AG04450 (cell line): ENCODE data around the gene RBPJL. TPM values are rescaled to one million over a fixed set of nuclear protein-coding genes. Genes with fewer than 3 reads are reported as not detected.
"Not testable (repeated sequence)": the region's sequence is repeated elsewhere in the genome, so short reads cannot be mapped to it uniquely, and the experiment has no call there.

Source experiments
- CTCF ChIA-PET: fragments of 300-600, 350-600 bp; formaldehyde crosslinking; extraction: SDS; loops from one replicate; lab custom pipeline; 2022; ENCODE audit warnings: antibody characterized with exemption, inconsistent platforms; lab: Charles Lee
- POLR2A ChIA-PET: fragments of 350-600 bp; formaldehyde crosslinking; extraction: SDS; loops from one replicate; lab custom pipeline; 2021; ENCODE audit warnings: antibody characterized with exemption, inconsistent platforms; lab: Yijun Ruan, JAX
- DNase-seq: peaks from one replicate; pipeline ENCODE4 v3.0.0-alpha.2; 2011; ENCODE audit warnings: low read depth, low spot score
- H3K27ac ChIP-seq: one replicate; pipeline ENCODE4 v1.5.1; 2012; ENCODE audit warnings: low read depth, low read length, control low read depth
- H3K27me3 ChIP-seq: one replicate; pipeline ENCODE4 v1.6.0; 2012; ENCODE audit warnings: low read length; ENCODE audit not compliant: control insufficient read depth, insufficient read depth
- H3K4me3 ChIP-seq: 2 replicates; pipeline ENCODE4 v1.5.1; 2011; ENCODE audit warnings: mild to moderate bottlenecking, low read depth, low read length, control low read depth
- H3K9me3 ChIP-seq: 2 replicates; pipeline ENCODE4 v1.5.1; 2012; ENCODE audit warnings: low read length; ENCODE audit not compliant: control insufficient read depth, insufficient read depth
- polyA plus RNA-seq: library from polyadenylated mRNA; depleted of rRNA; stranded (reverse); fragments of >200 nt; gene quantifications from 2 replicates; pipeline ENCODE4 v1.2.3, GENCODE V29; 2011
- TF ChIP-seq, protein P1 (sequence below): IDR thresholded peaks from 2 replicates; pipeline ENCODE4 v1.5.1; 2011; ENCODE audit warnings: low read depth, low read length, control low read depth, inconsistent platforms

Gene RBPJL
- polyA plus RNA-seq, 1 experiment, result not detected

DNA sequence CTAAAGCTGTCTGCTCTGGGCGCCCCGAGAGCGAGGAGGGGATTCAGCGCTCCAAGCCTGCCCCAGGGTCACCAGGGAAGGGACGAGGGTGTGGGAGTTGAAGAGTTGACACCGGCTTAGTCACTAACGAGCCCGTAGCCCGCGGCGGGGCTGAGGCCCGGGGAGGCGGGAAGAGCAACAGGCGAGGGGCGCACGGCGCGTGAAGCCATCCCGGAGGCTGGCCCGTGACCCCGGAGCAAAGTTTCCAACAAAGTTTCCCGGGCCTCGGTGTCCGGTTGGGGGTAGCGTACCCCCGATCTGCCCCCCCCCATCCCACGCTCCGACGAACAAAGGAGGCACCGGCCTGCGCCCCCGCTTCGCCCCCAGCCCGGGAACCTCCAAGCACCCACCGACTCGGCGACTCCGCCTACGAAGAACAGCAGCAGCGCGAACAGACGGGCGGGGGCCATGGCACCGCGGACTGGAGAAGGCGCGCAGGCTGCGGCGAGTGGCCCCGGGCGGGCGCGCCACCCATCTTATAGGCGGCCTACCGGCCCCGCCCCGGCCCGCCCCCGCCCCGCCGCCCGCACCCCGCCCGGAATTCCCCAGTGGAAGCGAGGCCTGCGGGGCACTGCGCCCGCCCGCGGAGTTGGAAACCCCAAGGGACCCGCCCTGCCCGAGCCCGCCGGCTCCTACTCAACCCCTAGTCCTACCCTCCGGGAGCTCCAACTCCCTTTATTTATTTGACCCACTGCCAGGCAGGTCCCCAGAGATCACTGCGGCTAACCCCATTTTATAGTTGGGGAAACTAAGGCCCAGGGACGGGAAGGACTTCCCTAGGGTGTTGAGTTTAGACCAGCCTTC is 41.5 kb downstream of the RBPJL start, which contains the start of gene SDC4:
Gene SDC4 (minus strand): TSS at position 489 of the 843 bp plus-strand sequence. CDS start 40 bp downstream, at position 449.
- no peak for DNase-seq
- POLR2A ChIA-PET, result interaction anchor here (0.5 to 4.7 kb wide), 11 partner anchors 11 to 475 kb away, joined by 3 to 58 read pairs (median 4); partner anchors contain the start of gene SYS1
- no peaks in the 10 kb centered on the region; the same call in 1 of the 2 replicates for H3K9me3 ChIP-seq
- TF ChIP-seq, protein P1, sequence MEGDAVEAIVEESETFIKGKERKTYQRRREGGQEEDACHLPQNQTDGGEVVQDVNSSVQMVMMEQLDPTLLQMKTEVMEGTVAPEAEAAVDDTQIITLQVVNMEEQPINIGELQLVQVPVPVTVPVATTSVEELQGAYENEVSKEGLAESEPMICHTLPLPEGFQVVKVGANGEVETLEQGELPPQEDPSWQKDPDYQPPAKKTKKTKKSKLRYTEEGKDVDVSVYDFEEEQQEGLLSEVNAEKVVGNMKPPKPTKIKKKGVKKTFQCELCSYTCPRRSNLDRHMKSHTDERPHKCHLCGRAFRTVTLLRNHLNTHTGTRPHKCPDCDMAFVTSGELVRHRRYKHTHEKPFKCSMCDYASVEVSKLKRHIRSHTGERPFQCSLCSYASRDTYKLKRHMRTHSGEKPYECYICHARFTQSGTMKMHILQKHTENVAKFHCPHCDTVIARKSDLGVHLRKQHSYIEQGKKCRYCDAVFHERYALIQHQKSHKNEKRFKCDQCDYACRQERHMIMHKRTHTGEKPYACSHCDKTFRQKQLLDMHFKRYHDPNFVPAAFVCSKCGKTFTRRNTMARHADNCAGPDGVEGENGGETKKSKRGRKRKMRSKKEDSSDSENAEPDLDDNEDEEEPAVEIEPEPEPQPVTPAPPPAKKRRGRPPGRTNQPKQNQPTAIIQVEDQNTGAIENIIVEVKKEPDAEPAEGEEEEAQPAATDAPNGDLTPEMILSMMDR, result no peak
- CTCF ChIA-PET, result interaction anchor here (0.5 to 1.7 kb wide), 5 partner anchors 15 to 423 kb away, joined by 3 to 6 read pairs (median 4); partner anchors contain the start of gene SYS1
- peak within 1 kb of the TSS; percentile 97 for H3K4me3 ChIP-seq
- peak within 1 kb of the TSS; percentile 70 for H3K27ac ChIP-seq
- no peaks in the 10 kb centered on the region for H3K27me3 ChIP-seq

DNA sequence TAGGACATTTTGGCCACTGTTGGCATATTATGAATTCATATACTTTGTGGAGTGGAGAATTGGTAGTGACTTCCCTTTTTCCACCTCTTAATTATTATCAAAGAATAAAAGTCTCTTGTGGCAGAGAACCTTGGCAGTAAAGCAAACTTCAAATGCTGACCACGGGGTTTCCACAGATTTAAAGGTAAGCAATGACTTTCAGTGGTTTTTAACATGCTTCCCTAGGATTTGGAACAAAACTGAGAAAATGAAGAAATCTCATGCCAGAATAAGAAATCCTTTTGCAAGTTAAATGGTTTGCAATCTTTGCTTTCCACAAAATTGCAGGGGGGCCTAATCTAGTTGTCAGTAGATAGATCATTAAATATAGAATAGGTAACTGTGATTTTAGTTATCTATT is 43.6 kb downstream of the RBPJL start:
- DNase-seq, result no peak
- ChIA-PET POLR2A (no interaction called here), CTCF (interaction anchor here (6.3 kb wide), 1 partner anchor 13 kb away, joined by 58 read pairs; the partner anchor contains the start of gene SYS1)

DNA sequence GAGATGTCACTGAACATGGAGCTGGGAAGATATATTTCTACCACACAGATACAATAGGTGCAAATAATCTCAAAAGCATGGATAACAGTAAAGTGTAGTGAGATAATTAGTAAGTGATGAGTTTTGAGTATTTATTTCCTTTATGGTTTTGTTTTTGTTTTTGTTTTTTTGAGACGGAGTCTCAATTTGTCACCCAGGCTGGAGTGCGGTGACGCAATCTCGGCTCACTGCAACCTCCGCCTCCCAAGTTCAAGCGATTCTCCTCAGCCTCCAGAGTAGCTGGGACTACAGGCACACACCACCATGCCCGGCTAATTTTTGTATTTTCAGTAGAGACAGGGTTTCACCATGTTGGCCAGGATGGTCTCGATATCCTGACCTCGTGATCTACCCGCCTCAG is 44.2 kb downstream of the RBPJL start:
- CTCF ChIA-PET, result interaction anchor here (1.0 to 6.3 kb wide), 3 partner anchors 12 to 420 kb away, joined by 4 to 58 read pairs (median 4); partner anchors contain the start of gene SYS1
- POLR2A ChIA-PET, H3K4me3 ChIP-seq, H3K9me3 ChIP-seq, H3K27ac ChIP-seq, DNase-seq, H3K27me3 ChIP-seq: not testable (repeated sequence)

More for the DNA sequence above, 43.6 kb downstream of the RBPJL start:
- no peaks in the 10 kb centered on the region; the same call in 1 of the 2 replicates for H3K9me3 ChIP-seq
- no peak overlapping the region for H3K4me3 ChIP-seq
- TF ChIP-seq, protein P1, result no peak
- H3K27ac ChIP-seq, result no peak overlapping the region
- H3K27me3 ChIP-seq, result no peaks in the 10 kb centered on the region

DNA sequence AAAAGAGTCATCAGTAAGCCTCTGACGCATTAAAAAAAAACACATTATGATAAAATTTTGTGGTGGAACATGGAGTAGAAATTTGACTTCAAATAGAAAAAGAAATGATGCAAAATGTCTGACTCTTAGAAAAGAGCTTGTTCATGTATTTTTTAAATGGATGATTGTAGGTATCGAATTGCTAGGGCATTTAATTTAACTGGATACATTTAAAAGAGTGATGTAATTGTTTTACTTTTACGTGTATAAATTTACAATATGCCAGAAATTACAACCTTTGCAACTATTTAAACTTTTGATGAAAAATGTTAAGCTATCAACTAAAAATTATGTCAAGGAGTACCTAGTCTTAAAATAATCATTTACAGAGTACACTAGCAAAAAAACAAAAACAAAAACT is 46.1 kb downstream of the RBPJL start:
- no peak for DNase-seq
- H3K4me3 ChIP-seq, result no peak overlapping the region
- H3K27me3 ChIP-seq, result no peaks in the 10 kb centered on the region
- TF ChIP-seq, protein P1, result no peak
- no peaks in the 10 kb centered on the region; the same call in 1 of the 2 replicates for H3K9me3 ChIP-seq
- no peak overlapping the region for H3K27ac ChIP-seq
- ChIA-PET POLR2A (no interaction called here), CTCF (interaction anchor here (0.6 to 6.3 kb wide), 8 partner anchors 8 to 419 kb away, joined by 3 to 58 read pairs (median 4); partner anchors contain the start of gene SYS1)

DNA sequence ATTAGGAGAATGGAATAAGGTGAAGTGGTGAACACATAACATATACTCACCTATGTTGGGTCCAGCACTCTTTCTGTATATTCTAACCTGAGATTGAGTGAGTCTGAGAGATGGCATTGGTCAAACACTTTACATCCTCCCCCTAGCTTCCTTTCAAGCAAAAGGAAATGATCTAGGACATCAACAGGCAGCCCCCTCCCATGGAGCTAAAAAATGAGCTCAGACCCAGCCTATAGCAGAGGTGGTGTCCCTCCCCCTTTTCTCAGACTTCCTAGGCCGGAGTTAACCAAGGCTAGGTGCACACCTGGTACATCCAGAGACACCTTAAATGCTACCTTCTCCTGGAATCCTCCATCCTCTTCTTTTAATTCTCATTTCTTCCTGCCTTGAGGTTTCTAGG is 47.1 kb downstream of the RBPJL start:
- Histone ChIP-seq H3K27ac (no peak overlapping the region), H3K9me3 (no peaks in the 10 kb centered on the region), H3K4me3 (no peak overlapping the region), H3K27me3 (no peaks in the 10 kb centered on the region)
- TF ChIP-seq, protein P1, result no peak
- ChIA-PET CTCF (interaction anchor here (2.7 to 6.3 kb wide), 2 partner anchors 9 to 20 kb away, joined by 16 to 58 read pairs; partner anchors contain the start of gene SYS1), POLR2A (interaction anchor here (1.1 kb wide), 1 partner anchor 16 kb away, joined by 5 read pairs; no protein-coding TSS in a partner anchor)
- DNase-seq, result no peak
